HT-29 (cell line): ENCODE results near the gene NPNT. TPM values are rescaled to one million over a fixed set of nuclear protein-coding genes. Genes with fewer than 3 reads are reported as not detected.

ENCODE experiments used
- DNase-seq: peaks from one replicate; pipeline ENCODE4 v3.0.0-alpha.2; 2015; ENCODE audit warnings: low spot score
- total RNA-seq: library from RNA; depleted of rRNA; stranded (reverse); fragments of >200 nt; shearing (Covaris generic); gene quantifications from 2 replicates; pipeline ENCODE4 v1.2.3, GENCODE V29; 2014

The NPNT gene
- total RNA-seq, 1 experiment from 2014 or later, result 25.7 TPM

GRCh38 chr4:105970371-105970770 is 75.1 kb downstream of the NPNT start:
- no peak for DNase-seq

DNA sequence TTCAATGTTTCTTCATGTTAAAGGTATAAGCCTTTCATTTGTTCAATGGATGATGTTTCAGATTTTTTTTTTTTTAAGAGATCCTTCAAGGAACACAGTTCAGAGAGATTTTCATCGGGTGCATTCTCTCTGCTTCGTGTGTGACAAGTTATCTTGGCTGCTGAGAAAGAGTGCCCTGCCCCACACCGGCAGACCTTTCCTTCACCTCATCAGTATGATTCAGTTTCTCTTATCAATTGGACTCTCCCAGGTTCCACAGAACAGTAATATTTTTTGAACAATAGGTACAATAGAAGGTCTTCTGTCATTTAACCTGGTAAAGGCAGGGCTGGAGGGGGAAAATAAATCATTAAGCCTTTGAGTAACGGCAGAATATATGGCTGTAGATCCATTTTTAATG is 75.8 kb downstream of the NPNT start:
- no peak for DNase-seq

DNA sequence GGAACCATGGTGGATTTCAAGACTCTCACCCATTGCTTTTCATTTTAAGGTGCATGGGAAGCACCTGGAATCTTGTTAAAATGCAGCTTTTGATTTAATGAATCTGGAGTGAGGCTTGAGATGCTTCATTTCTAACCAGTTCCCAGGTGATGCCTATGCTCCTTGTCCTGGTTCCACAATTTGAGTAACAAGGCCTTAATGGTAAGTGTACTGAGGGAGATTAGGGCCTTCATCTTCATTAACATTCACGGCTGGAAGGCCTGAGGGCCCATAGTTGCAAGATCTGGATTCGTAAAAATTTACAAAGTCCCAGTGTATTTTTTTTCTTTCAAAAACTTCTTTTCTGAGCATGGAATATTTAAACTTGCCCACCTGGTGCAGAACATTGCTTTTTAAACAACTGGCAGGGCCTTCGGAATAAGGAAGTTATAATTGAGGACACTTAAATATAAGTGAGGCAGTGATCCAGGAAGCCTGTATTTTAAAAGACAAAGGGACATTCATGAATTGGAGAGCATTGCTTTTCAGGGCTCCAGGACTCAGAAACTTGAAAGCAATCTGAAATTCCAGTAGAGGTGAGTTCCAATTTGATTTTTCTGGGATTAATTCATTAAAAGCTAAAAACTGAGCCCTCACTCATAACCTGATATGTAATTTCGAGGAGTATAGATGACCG is 77.8 kb downstream of the NPNT start:
- DNase-seq, result no peak

DNA sequence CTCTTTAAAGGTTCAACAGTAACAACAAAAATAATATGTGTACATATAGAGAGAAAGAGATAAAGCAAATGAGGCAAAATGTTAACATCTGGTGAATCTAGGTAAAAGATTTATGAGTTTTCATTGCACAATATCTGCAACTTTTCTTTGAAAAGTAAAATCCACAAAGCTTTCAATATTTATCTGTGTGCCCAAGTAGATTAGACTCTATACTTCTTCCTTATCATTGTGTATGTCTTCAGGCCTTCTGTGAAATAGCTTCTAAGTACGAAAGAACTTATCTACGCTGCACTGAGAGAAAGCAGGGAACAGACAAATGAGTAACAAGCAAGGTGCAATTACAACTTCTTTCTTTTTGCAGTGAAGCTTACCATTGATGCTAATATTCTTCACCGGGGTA is 81.6 kb downstream of the NPNT start:
- no peak for DNase-seq

DNA sequence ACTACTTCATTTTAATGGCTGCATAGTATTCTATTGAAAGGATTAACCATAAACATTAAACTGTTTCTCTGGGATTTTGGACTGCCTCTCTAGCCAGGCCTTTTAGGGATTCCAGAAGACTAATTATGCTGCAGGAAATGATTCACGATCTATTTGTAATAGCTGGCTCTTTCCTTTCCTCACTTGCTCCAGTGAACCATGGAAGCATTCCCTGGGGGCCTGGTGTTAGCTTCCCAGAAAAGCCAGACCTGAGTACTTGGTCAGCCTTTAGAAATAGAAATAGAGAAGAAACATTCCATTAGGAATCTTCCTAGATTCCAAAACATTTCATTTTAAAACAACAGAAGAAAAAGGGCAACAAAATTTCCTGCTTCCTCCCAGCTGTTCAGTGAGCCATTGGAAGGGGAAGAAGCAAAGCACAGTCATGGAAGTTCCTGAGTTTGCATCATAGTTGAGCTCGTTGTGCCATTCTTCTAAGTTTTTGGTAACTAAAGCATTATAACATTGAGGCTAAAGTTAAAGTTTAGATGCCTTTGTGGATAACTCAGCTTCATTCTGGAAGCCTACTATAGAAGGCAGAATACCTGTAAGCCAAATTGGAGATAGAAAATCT is 83.5 kb downstream of the NPNT start:
- no peak for DNase-seq

DNA sequence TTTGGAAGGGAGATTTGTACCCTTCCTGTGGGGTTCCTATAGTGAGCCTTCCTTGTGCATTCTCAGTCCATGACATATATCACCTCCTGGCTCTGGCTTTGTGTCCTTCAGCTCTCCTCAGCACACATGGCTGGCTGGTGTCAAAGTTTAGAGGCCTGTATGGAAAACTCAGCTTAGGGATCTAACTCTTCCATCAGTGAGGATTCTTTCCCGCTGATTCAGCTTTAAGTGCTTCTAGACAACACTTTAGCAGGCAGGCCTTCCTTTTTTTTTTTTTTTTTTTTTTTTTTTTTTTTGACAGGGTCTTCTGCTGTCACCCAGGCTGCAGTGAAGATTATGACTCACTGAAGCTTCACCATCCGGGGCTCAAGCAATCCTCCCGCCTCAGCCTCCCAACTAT is 84.2 kb downstream of the NPNT start:
- no peak for DNase-seq

DNA sequence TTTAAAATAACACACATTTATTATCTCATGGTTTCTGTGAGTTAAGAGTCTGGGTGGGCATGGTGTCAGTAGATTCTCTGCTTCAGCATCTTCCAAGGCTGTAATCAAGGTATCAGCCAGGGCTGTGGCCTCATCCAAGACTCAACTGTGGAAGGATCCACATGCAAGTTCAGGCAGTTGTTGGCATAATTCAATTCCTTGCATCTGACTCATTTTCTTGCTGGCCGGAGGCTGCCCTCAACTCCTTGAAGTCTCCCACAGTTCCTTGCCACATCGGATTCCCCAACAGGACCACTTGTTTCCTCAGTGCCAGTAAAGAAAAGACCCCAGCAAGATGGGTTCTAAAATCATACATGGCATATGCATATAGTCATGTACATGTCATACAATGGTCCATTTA is 93.4 kb downstream of the NPNT start:
- DNase-seq, result no peak

- DNase-seq, result no peak
These were observed 94.4 kb downstream of the NPNT start for GRCh38 chr4:105989485-105990242.

DNA sequence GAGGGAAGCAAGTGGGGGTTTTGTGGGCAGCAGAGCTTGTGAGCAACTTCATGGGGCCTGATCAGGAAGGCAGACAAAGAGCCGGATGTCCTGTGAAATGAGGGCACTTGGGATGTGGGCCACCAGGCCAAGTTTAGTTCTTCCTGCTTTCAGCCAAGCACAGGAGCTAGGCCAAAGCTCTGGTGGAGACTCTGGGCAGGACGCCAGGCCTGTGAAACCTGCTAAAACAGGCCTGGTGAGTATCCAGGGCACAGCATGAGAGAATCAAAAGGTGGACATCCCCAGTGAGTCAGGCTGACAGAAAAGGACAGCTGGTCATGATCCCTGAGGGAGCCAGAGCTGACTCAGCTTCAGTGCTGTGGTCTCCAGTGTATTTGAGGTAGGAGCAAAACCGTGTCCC is 95.7 kb downstream of the NPNT start:
- DNase-seq, result peak; percentile 95

- DNase-seq, result no peak
These were observed 96.5 kb downstream of the NPNT start for GRCh38 chr4:105991726-105992125.

DNA sequence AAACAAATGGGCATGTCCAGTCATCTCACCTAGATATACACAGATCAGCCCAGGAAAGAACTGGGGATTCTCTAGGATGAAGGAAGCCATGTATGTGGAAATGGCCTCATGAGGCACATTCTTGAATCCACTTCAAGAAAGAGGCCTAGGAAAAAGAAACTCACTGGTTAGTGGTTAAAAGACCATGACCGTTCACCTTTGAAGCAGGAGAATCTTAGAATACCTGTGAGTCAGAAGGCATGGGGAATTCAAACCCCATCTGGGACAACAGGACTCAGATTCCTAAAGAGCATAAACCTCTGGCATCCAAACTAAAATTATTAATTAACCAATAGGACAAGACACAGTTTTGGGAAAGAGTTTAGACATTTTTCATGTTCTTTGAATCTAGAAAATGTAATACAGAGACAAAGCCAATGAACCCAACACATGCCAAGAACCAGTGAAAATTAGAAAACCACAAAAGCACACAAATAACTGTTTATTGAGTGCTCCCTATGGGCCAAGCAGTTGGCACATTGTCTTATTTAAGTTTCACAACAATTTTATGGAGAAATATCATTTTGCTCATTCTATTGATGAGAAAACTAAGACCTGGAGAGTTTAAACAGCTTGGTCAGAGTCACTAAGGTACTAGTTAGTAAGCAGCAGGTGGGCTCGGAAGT is 97.5 kb downstream of the NPNT start:
- DNase-seq, result no peak

GRCh38 chr4:105994061-105994460 is 98.8 kb downstream of the NPNT start:
- DNase-seq, result no peak

- DNase-seq, result no peak
These were observed 99.7 kb downstream of the NPNT start for GRCh38 chr4:105994841-105995501.

DNA sequence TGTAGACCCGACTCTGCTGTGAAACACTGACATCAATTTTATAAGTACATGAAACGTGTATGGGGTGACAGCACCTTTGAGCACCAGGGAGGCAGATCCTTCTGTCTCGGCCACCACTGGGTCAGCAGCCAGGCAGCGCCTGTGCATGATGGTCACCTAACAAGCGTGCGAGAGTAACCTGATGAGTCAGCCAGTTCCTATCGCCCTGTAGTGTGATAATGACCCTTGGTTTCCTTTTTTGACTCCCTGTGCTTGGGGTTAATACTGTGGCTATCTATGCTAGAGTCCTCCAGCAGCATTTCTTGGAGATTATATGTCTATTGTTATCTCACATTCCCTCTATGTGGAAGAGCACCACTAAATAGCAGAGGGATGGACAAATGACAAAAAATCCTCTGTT is 101.6 kb downstream of the NPNT start:
- no peak for DNase-seq

DNA sequence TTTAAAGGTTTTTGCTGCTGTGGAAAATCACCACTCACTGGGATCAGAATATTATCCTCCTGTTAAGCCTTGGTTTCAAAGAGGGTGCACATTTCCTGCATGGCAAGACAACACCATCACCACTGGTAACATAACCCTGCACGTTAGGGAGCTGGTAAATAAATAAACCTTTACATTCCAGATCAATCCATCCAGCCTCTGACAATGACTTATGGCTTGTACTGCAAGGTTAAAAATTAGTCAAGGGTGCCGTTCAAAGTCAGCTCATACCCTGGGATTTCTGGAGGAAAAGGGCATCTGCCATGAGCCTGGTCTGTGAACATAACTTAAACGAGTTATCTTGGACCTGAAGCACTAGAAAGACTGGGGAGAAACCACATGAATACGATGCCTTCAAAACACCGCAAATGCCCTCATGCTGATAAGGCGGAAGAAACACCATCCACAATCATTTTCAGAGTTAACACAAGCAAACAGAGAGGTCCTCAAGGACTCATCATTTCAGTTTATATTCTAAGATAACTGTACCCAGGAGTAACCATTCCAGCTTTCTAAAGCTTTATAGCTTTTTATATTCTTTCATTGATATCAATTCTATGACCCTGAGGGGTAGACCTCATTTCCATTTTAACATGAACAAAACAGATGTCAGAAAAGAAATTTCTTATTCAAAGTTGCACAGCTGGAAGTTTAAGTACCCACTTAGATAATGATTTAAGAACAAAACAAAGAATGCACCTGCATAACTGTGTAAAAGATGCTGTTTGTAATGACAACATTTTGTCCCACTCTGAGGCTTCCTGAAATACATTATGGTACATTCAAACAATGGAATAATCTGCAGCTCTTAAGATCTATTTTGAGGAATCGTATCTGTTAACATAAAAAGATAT is 103.1 kb downstream of the NPNT start:
- peak; percentile 35 for DNase-seq

DNA sequence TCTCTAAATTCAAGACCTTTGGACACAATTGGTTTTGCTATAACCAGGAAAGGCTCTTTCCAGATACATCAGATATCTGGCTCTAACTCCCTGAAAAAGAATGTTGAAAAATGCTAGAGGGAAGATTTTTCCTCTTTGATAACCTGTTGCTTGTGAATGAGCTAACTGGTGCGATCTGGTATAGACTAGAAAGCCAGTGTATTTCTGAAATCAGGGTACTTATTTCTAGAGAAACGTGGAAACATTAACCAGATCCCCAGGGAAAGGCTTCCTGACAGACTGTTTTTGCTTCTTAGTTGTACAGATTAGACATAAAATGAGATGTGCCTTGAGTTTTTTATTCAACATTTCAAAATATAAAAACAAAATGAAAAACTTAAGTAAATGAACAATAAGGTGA is 107.7 kb downstream of the NPNT start:
- no peak for DNase-seq

GRCh38 chr4:106010761-106011160 is 115.5 kb downstream of the NPNT start:
- no peak for DNase-seq

- no peak for DNase-seq
These were observed 116.1 kb downstream of the NPNT start for GRCh38 chr4:106011387-106011786.

- no peak for DNase-seq
These were observed 122.7 kb downstream of the NPNT start for GRCh38 chr4:106017975-106018374.

DNA sequence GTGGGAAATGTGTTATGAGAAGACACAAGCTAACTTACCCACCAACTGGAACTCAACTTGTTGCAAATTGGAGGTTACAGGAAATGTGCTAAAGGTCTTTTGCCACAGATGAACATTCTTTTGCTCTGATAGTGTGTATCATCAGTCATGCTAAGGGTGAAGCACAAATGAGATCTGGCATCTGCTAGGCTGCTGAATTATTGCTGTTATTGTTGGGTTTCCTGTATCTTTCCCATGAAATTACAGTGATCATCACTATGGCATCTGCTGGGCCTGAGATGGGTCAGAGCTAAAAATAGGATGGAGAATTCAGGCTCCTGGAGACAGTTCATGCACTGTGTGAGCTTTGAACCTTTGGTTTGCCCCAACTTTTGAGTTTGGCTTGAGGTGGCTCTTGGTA is 124.5 kb downstream of the NPNT start:
- DNase-seq, result no peak
